Heart right ventricle (tissue), 16 donors: ENCODE results near the gene DCDC2B. TPM values are rescaled to one million over a fixed set of nuclear protein-coding genes. Genes with fewer than 3 reads are reported as not detected.

Experiments used
- ATAC-seq, 8 donors: fragments of 200-7000 bp; cut with Tn5 transposase; one replicate each; pipeline ENCODE4 v1.9.1; 2020; ENCODE audit warnings: mild to moderate bottlenecking in 8 of 8, moderate library complexity in 8 of 8, moderate number of reproducible peaks in 1 of 8
- DNase-seq, 2 donors: peaks; one replicate each; pipeline ENCODE4 v3.0.0-alpha.2; 2020
- H3K27ac ChIP-seq, 10 donors: fragments of 200-600 bp; sonication (generic) in 2 of 10; one replicate each; pipeline versions ENCODE4 v1.5.0 to v1.8.0; 2020 to 2022; ENCODE audit warnings: mild to moderate bottlenecking in 3 of 10
- H3K27me3 ChIP-seq, 7 donors: fragments of 200-600 bp; one replicate each; pipeline ENCODE4 v1.8.0; 2021 to 2022; ENCODE audit warnings: mild to moderate bottlenecking in 2 of 7
- H3K36me3 ChIP-seq, 9 donors: fragments of 200-600 bp; sonication (generic) in 1 of 9; one replicate each; pipeline versions ENCODE4 v1.5.0 to v1.8.0; 2020 to 2022; ENCODE audit warnings: mild to moderate bottlenecking in 2 of 9
- H3K4me1 ChIP-seq, 9 donors: fragments of 200-600 bp; sonication (generic) in 1 of 9; one replicate each; pipeline versions ENCODE4 v1.5.0 to v1.8.0; 2020 to 2022; ENCODE audit warnings: mild to moderate bottlenecking in 4 of 9
- H3K4me3 ChIP-seq, 10 donors: fragments of 200-600 bp; sonication (generic) in 2 of 10; one replicate each; pipeline versions ENCODE4 v1.5.0 to v1.8.0; 2020 to 2022; ENCODE audit warnings: mild to moderate bottlenecking in 7 of 10, moderate library complexity in 2 of 10
- H3K9me3 ChIP-seq, 11 donors: fragments of 200-600 bp in 10 of 11; sonication (generic) in 2 of 11; one replicate each; pipeline versions ENCODE4 v1.5.0 to v1.8.0; 2013 to 2022; ENCODE audit warnings: mild to moderate bottlenecking in 2 of 11, control low read depth in 1 of 11, moderate library complexity in 1 of 11
- WGBS, 2 donors: extraction: QIAGEN DNeasy Blood & Tissue Kit; methylation state at CpG; one replicate each; pipeline ENCODE4 v1.1.7; 2013; ENCODE audit warnings: inconsistent platforms in 1 of 2; 5-methylcytosine and 5-hydroxymethylcytosine counted together
- intact Hi-C, 10 donors: fragments of 100-400 bp; cut with DNase I; formaldehyde crosslinking; loops; one replicate each; pipeline versions ENCODE4 v1.11.1 to v1.14.2; 2022
- polyA plus RNA-seq, 2 donors: library from polyadenylated mRNA; stranded (reverse); fragments of 200-250 nt; gene quantifications; one replicate each; pipeline ENCODE4 v1.2.3, GENCODE V29; 2013
- total RNA-seq, 10 donors: library from RNA; stranded (reverse); fragmentation: NEBNext Ultra II Directional in 3 of 10; extraction: Animal tissue kit (Norgen Biotek cat#: 25700) in 3 of 10; gene quantifications; one replicate each; pipeline versions ENCODE4 v1.2.1 to v1.2.4, GENCODE V29; 2021 to 2023
- TF ChIP-seq, protein P1 (sequence below), 9 donors: fragments of 200-600 bp; sonication (generic) in 2 of 9; IDR thresholded peaks; one replicate each; pipeline versions ENCODE4 v1.5.0 to v1.8.0; 2021 to 2022; ENCODE audit warnings: antibody characterized with exemption in 9 of 9, mild to moderate bottlenecking in 5 of 9, moderate library complexity in 1 of 9
- donor health status: Arrhythmogenic right ventricular cardiomyopathy.
- donor health status: ischemic (EF 13 %, LVEDD 7.1; RV severe dilation, severe dysfunction).
- donor health status: healthy with polysubstance abuse.
- donor health status: DM: no; HTN: yes; CAD: no.
- donor health status: DM: no; HTN: no; CAD: no.
- donor health status: ischemic (EF 25% LVEDD 6.9; RV normal size, moderate dysfunction).
- donor health status: ischemic (EF 25% LVEDD 5.7; RV mildly dilated, moderate dysfunction).
- donor health status: healthy.
- donor health status: DM: yes; HTN: yes; CAD: no.
- donor health status: Ischemic cardiomyopathy.
- donor health status: ischemic (EF 35%, LVEDD 5.7; RV mildly dilated, moderate dysfunction).
- donor health status: nonischemic (EF 11% LVEDD 7.7; RV severe dilation, severe dysfunction).
- donor health status: DM: yes; HTN: yes; CAD: no.
- donor health status: PGD.
- donor health status: ischemic (EF 29% LVEDD 5.4; RV normal size, mild dysfunction).
- donor health status: nonischemic (EF 23%, LVEDD 6.1; RV moderate dilation, normal function).

DCDC2B gene
- total and polyA plus RNA-seq, 12 donors = not detected

DNA sequence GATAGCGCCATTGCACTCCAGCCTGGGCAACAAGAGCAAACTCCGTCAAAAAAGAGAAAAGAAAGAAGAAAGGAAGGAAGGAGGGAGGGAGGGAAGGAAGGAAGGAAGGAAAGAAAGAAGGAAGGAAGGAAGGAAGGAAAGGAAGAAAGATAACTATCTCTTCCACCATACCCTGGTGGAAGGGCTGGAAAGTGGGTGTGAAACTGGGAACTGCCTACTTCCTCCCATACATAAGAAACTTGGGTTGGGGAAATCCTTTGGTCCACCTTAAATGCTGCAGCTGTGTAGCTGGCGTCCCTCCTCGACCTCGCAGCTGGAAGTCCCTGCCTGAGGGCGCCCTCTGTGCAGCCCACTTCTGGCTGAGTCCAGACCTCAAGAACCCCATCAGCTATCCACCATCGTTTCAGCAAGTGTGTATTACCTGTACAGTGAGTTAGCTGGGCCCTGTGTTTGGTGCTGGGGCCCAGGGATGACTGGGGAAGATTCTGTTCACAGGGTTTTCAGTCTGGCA lies 33.5 kb downstream of the DCDC2B start:
- Histone ChIP-seq H3K4me3 (peak overlapping the region in 7 of 10 donors; percentile 9 to 86 (median 71)), H3K4me1 (peaks cover 4 to 62% (median 48%) of the 10 kb centered on the region in 9 donors), H3K27me3 (peaks cover 0 to 10% (median 0%) of the 10 kb centered on the region in 7 donors), H3K9me3 (no peaks in the 10 kb centered on the region), H3K36me3 (peaks cover 0 to 14% (median 0%) of the 10 kb centered on the region in 9 donors), H3K27ac (peak overlapping the region in 9 of 10 donors; percentile 81 to 96 (median 88))
- peak in 6 of 8 donors; percentile 19 to 49 (median 36) for ATAC-seq
- peak; percentile 50 to 57 for DNase-seq
- TF ChIP-seq, protein P1, sequence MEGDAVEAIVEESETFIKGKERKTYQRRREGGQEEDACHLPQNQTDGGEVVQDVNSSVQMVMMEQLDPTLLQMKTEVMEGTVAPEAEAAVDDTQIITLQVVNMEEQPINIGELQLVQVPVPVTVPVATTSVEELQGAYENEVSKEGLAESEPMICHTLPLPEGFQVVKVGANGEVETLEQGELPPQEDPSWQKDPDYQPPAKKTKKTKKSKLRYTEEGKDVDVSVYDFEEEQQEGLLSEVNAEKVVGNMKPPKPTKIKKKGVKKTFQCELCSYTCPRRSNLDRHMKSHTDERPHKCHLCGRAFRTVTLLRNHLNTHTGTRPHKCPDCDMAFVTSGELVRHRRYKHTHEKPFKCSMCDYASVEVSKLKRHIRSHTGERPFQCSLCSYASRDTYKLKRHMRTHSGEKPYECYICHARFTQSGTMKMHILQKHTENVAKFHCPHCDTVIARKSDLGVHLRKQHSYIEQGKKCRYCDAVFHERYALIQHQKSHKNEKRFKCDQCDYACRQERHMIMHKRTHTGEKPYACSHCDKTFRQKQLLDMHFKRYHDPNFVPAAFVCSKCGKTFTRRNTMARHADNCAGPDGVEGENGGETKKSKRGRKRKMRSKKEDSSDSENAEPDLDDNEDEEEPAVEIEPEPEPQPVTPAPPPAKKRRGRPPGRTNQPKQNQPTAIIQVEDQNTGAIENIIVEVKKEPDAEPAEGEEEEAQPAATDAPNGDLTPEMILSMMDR (IDR thresholded peaks at IDR 0.05) = peak in 2 of 9 donors; percentile 9 to 19
- intact Hi-C loops = loop anchor here in 2 of 10 donors (5.0 to 10.0 kb wide), 2 partner anchors 52 to 75 kb away; partner anchors contain the start of gene HDAC1 (in 1 of the 2)
- WGBS, 2 donors = 21 to 27% methylated on average over 7 of the region's 7 CpGs

DNA sequence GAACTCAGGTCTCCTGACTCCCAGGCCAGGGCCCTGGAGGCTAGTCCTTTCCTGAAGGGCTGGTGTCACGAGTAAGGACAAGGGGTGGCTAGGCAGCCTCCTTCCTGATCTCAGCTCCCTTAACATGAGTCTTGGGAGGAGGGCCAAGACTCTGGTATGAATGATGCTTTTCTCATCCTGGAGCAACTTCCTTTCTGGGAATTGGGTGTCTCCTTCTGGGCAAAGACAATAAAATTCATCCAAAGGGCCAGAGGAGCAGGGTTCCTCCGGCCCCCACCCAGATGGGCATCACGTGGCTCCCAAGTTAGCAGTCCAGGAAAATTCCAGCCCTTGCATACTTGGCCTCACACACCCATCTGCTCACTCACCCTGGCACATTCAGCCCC lies 38.0 kb downstream of the DCDC2B start, which contains the start of gene FAM167B:
FAM167B (plus strand) TSS at position 335 of the 386 bp plus-strand sequence. CDS start 200 bp downstream, outside the sequence.
- H3K27ac ChIP-seq = peak within 1 kb of the TSS; percentile 66 to 94 (median 92)

DNA sequence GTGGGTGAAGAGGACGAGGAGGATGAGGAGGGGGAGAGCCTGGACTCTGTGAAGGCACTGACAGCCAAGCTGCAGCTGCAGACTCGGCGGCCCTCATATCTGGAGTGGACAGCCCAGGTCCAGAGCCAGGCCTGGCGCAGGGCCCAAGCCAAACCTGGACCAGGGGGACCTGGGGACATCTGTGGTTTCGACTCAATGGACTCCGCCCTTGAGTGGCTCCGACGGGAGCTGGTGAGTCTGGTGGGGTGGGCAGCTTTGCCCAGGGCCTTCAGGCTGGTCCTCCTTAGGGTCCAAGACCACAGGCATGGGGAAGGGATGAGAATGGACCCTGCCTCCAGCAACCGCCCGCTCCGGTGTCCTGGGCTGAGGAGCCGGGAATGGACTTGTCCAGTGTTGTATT lies 38.6 kb downstream of the DCDC2B start:
- Histone ChIP-seq H3K4me3 (peak overlapping the region in 3 of 10 donors; percentile 20 to 31 (median 23)), H3K27ac (peak overlapping the region; percentile 66 to 94 (median 92)), H3K4me1 (peaks cover 8 to 84% (median 71%) of the 10 kb centered on the region in 9 donors), H3K36me3 (no peaks in the 10 kb centered on the region), H3K9me3 (no peaks in the 10 kb centered on the region), H3K27me3 (no peaks in the 10 kb centered on the region)
- DNase-seq (peak in 1 of 2 donors; percentile 43), ATAC-seq (peak in 1 of 8 donors; percentile 30)
- 46 to 56% methylated on average over 12 of the region's 12 CpGs for WGBS, 2 donors
- TF ChIP-seq, protein P1 (IDR thresholded peaks at IDR 0.05) = no peak
- intact Hi-C loops = loop anchor here in 3 of 10 donors (2.0 to 10.0 kb wide), 3 partner anchors 43 to 47 kb away; partner anchors contain the start of gene HDAC1 (in 2 of the 3)

More for the DNA sequence above, 38.0 kb downstream of the DCDC2B start, which contains the start of gene FAM167B:
- 45 to 54% methylated on average over 3 of the region's 3 CpGs for WGBS, 2 donors
- Histone ChIP-seq H3K9me3 (no peaks in the 10 kb centered on the region), H3K27me3 (no peaks in the 10 kb centered on the region), H3K4me3 (peak within 1 kb of the TSS in 3 of 10 donors; percentile 20 to 31 (median 23)), H3K36me3 (no peaks in the 10 kb centered on the region), H3K4me1 (peaks cover 8 to 84% (median 69%) of the 10 kb centered on the region in 9 donors)
- intact Hi-C loops = loop anchor here in 3 of 10 donors (2.0 to 10.0 kb wide), 3 partner anchors 44 to 48 kb away; partner anchors contain the start of gene HDAC1 (in 2 of the 3)
- ATAC-seq (peak; percentile 44 to 80 (median 64)), DNase-seq (peak; percentile 40 to 72)
- TF ChIP-seq, protein P1 (IDR thresholded peaks at IDR 0.05) = no peak

DNA sequence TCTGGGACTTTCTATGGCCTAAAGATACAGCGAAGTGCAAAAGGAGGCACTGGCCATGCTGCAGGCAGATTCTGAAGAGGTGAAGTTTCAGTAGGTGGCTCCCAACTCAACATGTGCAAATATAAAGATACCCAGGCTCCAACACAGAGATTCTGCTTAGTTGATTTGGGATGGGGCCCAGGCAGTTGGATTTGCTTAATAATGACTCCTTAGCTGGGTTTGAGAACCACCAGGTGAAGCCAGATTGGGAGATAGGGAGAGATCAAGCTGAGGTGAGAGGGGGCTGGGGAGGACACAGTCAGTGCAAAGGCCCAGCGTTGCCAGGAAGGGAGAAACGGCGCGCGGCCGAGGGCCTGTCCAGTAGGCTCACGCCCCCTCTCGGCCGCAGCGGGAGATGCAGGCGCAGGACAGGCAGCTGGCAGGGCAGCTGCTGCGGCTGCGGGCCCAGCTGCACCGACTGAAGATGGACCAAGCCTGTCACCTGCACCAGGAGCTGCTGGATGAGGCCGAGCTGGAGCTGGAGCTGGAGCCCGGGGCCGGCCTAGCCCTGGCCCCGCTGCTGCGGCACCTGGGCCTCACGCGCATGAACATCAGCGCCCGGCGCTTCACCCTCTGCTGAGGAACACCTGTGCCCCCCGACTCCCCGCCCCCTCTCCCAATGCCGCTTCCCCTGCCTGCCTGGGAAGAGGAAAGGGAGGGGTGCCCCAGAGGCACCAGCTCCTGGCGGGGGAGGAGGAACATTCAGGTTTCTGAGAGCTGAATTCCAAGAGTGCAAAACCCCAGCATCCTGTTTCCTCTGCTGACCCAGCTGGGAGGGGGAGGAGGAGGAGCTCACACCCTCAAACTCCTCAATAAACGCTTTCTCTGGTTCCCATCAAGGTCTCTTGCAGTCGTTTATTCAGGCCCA lies 39.3 kb downstream of the DCDC2B start:
- intact Hi-C loops = loop anchor here in 4 of 10 donors (2.0 to 10.0 kb wide), 3 partner anchors 43 to 47 kb away; partner anchors contain the start of gene HDAC1 (in 2 of the 4)
- Histone ChIP-seq H3K27me3 (no peaks in the 10 kb centered on the region), H3K36me3 (no peaks in the 10 kb centered on the region), H3K27ac (peak overlapping the region; percentile 66 to 94 (median 92)), H3K4me1 (peaks cover 8 to 84% (median 74%) of the 10 kb centered on the region in 9 donors), H3K9me3 (no peaks in the 10 kb centered on the region), H3K4me3 (peak overlapping the region in 5 of 10 donors; percentile 10 to 31 (median 20))
- ATAC-seq = peak; percentile 40 to 66 (median 54)
- TF ChIP-seq, protein P1 (IDR thresholded peaks at IDR 0.05) = peak; percentile 64 to 92 (median 84)
- peak; percentile 86 to 88 for DNase-seq
- 12 to 14% methylated on average over 26 to 31 of the region's 31 CpGs for WGBS, 2 donors
